Spinal cord (tissue), 10 donors: Measurements from ENCODE around the gene FBXO30. TPM values are rescaled to one million over a fixed set of nuclear protein-coding genes. Genes with fewer than 3 reads are reported as not detected.

Experiments
- DNase-seq, 6 donors: peaks; one replicate each; pipeline versions ENCODE4 v3.0.0 to v3.0.0-alpha.2; 2013 to 2015; ENCODE audit warnings: low spot score in 6 of 6, low read depth in 4 of 6
- H3K27ac ChIP-seq: one replicate; pipeline ENCODE4 v1.5.1; 2013; ENCODE audit warnings: low read depth, low read length, control low read depth
- H3K27me3 ChIP-seq: one replicate; pipeline ENCODE4 v1.6.1; 2013; ENCODE audit warnings: low read length; ENCODE audit not compliant: control insufficient read depth, insufficient read depth
- H3K36me3 ChIP-seq: one replicate; pipeline ENCODE4 v1.6.1; 2013; ENCODE audit warnings: low read length; ENCODE audit not compliant: control insufficient read depth, insufficient read depth
- H3K4me1 ChIP-seq: one replicate; pipeline ENCODE4 v1.6.1; 2013; ENCODE audit warnings: low read length; ENCODE audit not compliant: control insufficient read depth, insufficient read depth
- H3K4me3 ChIP-seq: one replicate; pipeline ENCODE4 v1.5.1; 2013; ENCODE audit warnings: low read depth, low read length, control low read depth
- H3K9me3 ChIP-seq: one replicate; pipeline ENCODE4 v1.6.1; 2013; ENCODE audit warnings: low read length; ENCODE audit not compliant: control insufficient read depth, insufficient read depth
- WGBS: methylation state at CpG from one replicate; pipeline ENCODE4 v1.1.5; 2013; ENCODE audit warnings: missing lambda C conversion rate; ENCODE audit not compliant: insufficient coverage; 5-methylcytosine and 5-hydroxymethylcytosine counted together
- polyA plus RNA-seq, 2 donors: library from polyadenylated mRNA; unstranded; fragments of 120-200 nt; gene quantifications; one replicate each; pipeline ENCODE4 v1.2.1, GENCODE V29; 2013; ENCODE audit not compliant: insufficient read length in 2 of 2
- total RNA-seq, 2 donors: library from RNA; depleted of rRNA in 1 of 2; stranded (reverse); fragments of 120-200 nt in 1 of 2; fragments of >200 nt in 1 of 2; gene quantifications; one replicate each; pipeline versions ENCODE4 v1.2.3 to v1.2.4, GENCODE V29; 2013 to 2014
- donor health status: healthy.

FBXO30 gene
- total and polyA plus RNA-seq, 4 donors = 13.3 to 51.3 (median 23.4) TPM

- WGBS = no CpG with 5 or more reads among the region's 1 CpG
- H3K36me3 ChIP-seq = no peaks in the 10 kb centered on the region
- H3K27me3 ChIP-seq = no peaks in the 10 kb centered on the region
- DNase-seq = no peak
- H3K4me3 ChIP-seq = no peak overlapping the region
- H3K9me3 ChIP-seq = no peaks in the 10 kb centered on the region
- no peak overlapping the region for H3K27ac ChIP-seq
- H3K4me1 ChIP-seq = no peaks in the 10 kb centered on the region
Measured at GRCh38 chr6:145772846-145773245, 41.7 kb downstream of the FBXO30 start.

GRCh38 chr6:145765449-145765848 lies 49.1 kb downstream of the FBXO30 start:
- Histone ChIP-seq H3K4me1 (no peaks in the 10 kb centered on the region), H3K9me3 (no peaks in the 10 kb centered on the region), H3K27ac (no peak overlapping the region), H3K36me3 (no peaks in the 10 kb centered on the region), H3K27me3 (no peaks in the 10 kb centered on the region), H3K4me3 (no peak overlapping the region)
- DNase-seq = no peak

GRCh38 chr6:145763742-145764141 lies 50.9 kb downstream of the FBXO30 start:
- H3K4me1 ChIP-seq = no peaks in the 10 kb centered on the region
- no peak for DNase-seq
- H3K4me3 ChIP-seq = no peak overlapping the region
- H3K27ac ChIP-seq = no peak overlapping the region
- no peaks in the 10 kb centered on the region for H3K27me3 ChIP-seq
- H3K36me3 ChIP-seq = no peaks in the 10 kb centered on the region
- H3K9me3 ChIP-seq = no peaks in the 10 kb centered on the region

GRCh38 chr6:145761584-145761983 lies 53.0 kb downstream of the FBXO30 start:
- no peaks in the 10 kb centered on the region for H3K27me3 ChIP-seq
- H3K27ac ChIP-seq = no peak overlapping the region
- H3K36me3 ChIP-seq = no peaks in the 10 kb centered on the region
- H3K4me3 ChIP-seq = no peak overlapping the region
- H3K9me3 ChIP-seq = no peaks in the 10 kb centered on the region
- H3K4me1 ChIP-seq = no peaks in the 10 kb centered on the region
- DNase-seq = no peak

- Histone ChIP-seq H3K9me3 (no peaks in the 10 kb centered on the region), H3K4me3 (no peak overlapping the region), H3K27me3 (no peaks in the 10 kb centered on the region), H3K36me3 (no peaks in the 10 kb centered on the region), H3K4me1 (no peaks in the 10 kb centered on the region), H3K27ac (peak overlapping the region; percentile 1)
- peak in 3 of 6 donors; percentile 14 to 58 (median 29) for DNase-seq
- WGBS = no CpG with 5 or more reads among the region's 4 CpGs
Measured at GRCh38 chr6:145758113-145758512, 56.5 kb downstream of the FBXO30 start.

GRCh38 chr6:145756170-145756662 lies 58.4 kb downstream of the FBXO30 start:
- H3K27ac ChIP-seq = no peak overlapping the region
- H3K36me3 ChIP-seq = no peaks in the 10 kb centered on the region
- WGBS = no CpG with 5 or more reads among the region's 1 CpG
- H3K27me3 ChIP-seq = no peaks in the 10 kb centered on the region
- H3K4me3 ChIP-seq = no peak overlapping the region
- no peaks in the 10 kb centered on the region for H3K9me3 ChIP-seq
- peak in 1 of 6 donors; percentile 33 for DNase-seq
- no peaks in the 10 kb centered on the region for H3K4me1 ChIP-seq

GRCh38 chr6:145755682-145756081 lies 58.9 kb downstream of the FBXO30 start:
- H3K27ac ChIP-seq = no peak overlapping the region
- H3K9me3 ChIP-seq = no peaks in the 10 kb centered on the region
- no peak for DNase-seq
- no peak overlapping the region for H3K4me3 ChIP-seq
- H3K4me1 ChIP-seq = no peaks in the 10 kb centered on the region
- H3K27me3 ChIP-seq = no peaks in the 10 kb centered on the region
- no peaks in the 10 kb centered on the region for H3K36me3 ChIP-seq

GRCh38 chr6:145752638-145753037 lies 62.0 kb downstream of the FBXO30 start:
- no peak overlapping the region for H3K4me3 ChIP-seq
- no peak for DNase-seq
- no peak overlapping the region for H3K27ac ChIP-seq
- no peaks in the 10 kb centered on the region for H3K4me1 ChIP-seq
- H3K27me3 ChIP-seq = no peaks in the 10 kb centered on the region
- H3K36me3 ChIP-seq = no peaks in the 10 kb centered on the region
- WGBS = no CpG with 5 or more reads among the region's 2 CpGs
- no peaks in the 10 kb centered on the region for H3K9me3 ChIP-seq

- H3K4me3 ChIP-seq = no peak overlapping the region
- no peak for DNase-seq
- H3K4me1 ChIP-seq = no peaks in the 10 kb centered on the region
- H3K9me3 ChIP-seq = peaks cover 2% of the 10 kb centered on the region
- no peak overlapping the region for H3K27ac ChIP-seq
- no peaks in the 10 kb centered on the region for H3K36me3 ChIP-seq
- no CpG with 5 or more reads among the region's 1 CpG for WGBS
- H3K27me3 ChIP-seq = no peaks in the 10 kb centered on the region
Measured at GRCh38 chr6:145749632-145750031, 65.0 kb downstream of the FBXO30 start.

GRCh38 chr6:145745861-145746260 lies 68.7 kb downstream of the FBXO30 start:
- no CpG with 5 or more reads among the region's 1 CpG for WGBS
- Histone ChIP-seq H3K4me3 (no peak overlapping the region), H3K27me3 (no peaks in the 10 kb centered on the region), H3K27ac (no peak overlapping the region), H3K9me3 (peaks cover 2% of the 10 kb centered on the region), H3K4me1 (no peaks in the 10 kb centered on the region), H3K36me3 (no peaks in the 10 kb centered on the region)
- DNase-seq = no peak
